Ascending aorta (tissue), 2 donors: ENCODE measurements around the gene DOLK. TPM values are rescaled to one million over a fixed set of nuclear protein-coding genes. Genes with fewer than 3 reads are reported as not detected.
"Not testable (repeated sequence)": the region's sequence is repeated elsewhere in the genome, so short reads cannot be mapped to it uniquely, and the experiment has no call there.

Experiments
- DNase-seq, 2 donors: peaks; one replicate each; pipeline ENCODE4 v3.0.0-alpha.2; 2019; ENCODE audit warnings: low spot score in 2 of 2
- H3K27ac ChIP-seq, 2 donors: fragments of 200-600 bp; sonication (generic); one replicate each; pipeline ENCODE4 v1.5.1; 2016 to 2017; ENCODE audit warnings: mild to moderate bottlenecking in 1 of 2
- H3K27me3 ChIP-seq: fragments of 200-600 bp; sonication (generic); one replicate; pipeline ENCODE4 v1.5.1; 2017
- H3K36me3 ChIP-seq, 2 donors: fragments of 200-600 bp; sonication (generic); one replicate each; pipeline ENCODE4 v1.5.1; 2016
- H3K4me1 ChIP-seq, 2 donors: fragments of 200-600 bp; sonication (generic); one replicate each; pipeline ENCODE4 v1.5.1; 2016 to 2017; ENCODE audit warnings: mild to moderate bottlenecking in 1 of 2
- H3K4me3 ChIP-seq, 2 donors: fragments of 200-600 bp; sonication (generic); one replicate each; pipeline ENCODE4 v1.5.1; 2016 to 2017; ENCODE audit warnings: mild to moderate bottlenecking in 1 of 2
- H3K9me3 ChIP-seq, 2 donors: fragments of 200-600 bp; sonication (generic); one replicate each; pipeline ENCODE4 v1.5.1; 2016
- CTCF ChIP-seq, 3 experiments: fragments of 200-600 bp in 2 of 3; fragments of 450-650 bp in 1 of 3; sonication (generic) in 2 of 3; IDR thresholded peaks; one replicate each; pipeline ENCODE4 v1.5.1; 2016 to 2019; ENCODE audit warnings: antibody characterized with exemption in 3 of 3, mild to moderate bottlenecking in 1 of 3, moderate library complexity in 1 of 3
- intact Hi-C: fragments of 100-400 bp; cut with DNase I; formaldehyde crosslinking; loops from one replicate; pipeline ENCODE4 v1.15.1; 2023
- total RNA-seq: library from RNA; depleted of rRNA; stranded (reverse); fragments of >200 nt; gene quantifications from one replicate; pipeline ENCODE4 v1.1.0, GENCODE V29; 2016

DOLK gene
- total RNA-seq, 1 donor from 2014 or later = 5.0 TPM

DNA sequence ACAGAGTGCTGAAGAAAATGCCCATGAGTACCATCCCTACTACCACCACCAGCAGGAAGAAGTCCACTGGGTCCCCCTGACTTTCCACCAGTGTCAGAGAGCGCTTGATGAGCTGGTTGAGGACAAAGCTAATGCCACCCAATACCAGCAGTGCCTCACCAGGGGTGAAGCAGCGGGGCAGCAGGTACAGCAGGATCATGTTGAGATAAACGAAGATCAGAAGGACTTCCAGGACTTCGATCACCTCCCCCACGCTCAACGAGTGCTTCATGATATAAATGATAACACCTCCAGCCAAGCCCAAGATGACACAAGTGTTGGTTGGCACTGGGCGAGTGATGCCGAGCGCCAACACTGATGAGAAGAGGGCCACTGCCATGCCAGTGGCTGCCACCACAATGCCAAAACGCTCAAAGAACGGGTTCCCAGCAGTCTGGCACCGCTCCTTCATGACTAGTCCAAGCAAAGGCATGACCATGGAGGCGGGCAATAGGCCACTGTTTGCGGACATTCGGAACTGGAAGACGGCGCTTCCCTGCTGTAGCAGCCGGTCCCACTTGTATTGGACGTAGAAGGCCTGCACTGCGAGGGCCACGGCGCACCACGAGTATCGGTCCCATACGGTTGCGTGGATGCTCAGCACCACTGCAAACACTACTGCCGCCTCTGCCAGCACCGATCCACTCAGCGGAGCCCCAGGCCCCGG lies 679 bp downstream of the DOLK start:
- intact Hi-C loops = loop anchor here (1.0 to 5.0 kb wide), 6 partner anchors 24 to 134 kb away; partner anchors contain the start of genes DOLPP1, KYAT1, MIGA2 and SH3GLB2
- Histone ChIP-seq H3K4me3 (peak overlapping the region; percentile 73 to 88), H3K4me1 (peaks cover 5 to 20% of the 10 kb centered on the region in 2 donors), H3K9me3 (no peaks in the 10 kb centered on the region), H3K36me3 (peaks cover 2 to 6% of the 10 kb centered on the region in 2 donors), H3K27ac (peak overlapping the region; percentile 92 to 96), H3K27me3 (no peaks in the 10 kb centered on the region)
- no peak for DNase-seq
- no peak for TF ChIP-seq CTCF (IDR thresholded peaks at IDR 0.05)

DNA sequence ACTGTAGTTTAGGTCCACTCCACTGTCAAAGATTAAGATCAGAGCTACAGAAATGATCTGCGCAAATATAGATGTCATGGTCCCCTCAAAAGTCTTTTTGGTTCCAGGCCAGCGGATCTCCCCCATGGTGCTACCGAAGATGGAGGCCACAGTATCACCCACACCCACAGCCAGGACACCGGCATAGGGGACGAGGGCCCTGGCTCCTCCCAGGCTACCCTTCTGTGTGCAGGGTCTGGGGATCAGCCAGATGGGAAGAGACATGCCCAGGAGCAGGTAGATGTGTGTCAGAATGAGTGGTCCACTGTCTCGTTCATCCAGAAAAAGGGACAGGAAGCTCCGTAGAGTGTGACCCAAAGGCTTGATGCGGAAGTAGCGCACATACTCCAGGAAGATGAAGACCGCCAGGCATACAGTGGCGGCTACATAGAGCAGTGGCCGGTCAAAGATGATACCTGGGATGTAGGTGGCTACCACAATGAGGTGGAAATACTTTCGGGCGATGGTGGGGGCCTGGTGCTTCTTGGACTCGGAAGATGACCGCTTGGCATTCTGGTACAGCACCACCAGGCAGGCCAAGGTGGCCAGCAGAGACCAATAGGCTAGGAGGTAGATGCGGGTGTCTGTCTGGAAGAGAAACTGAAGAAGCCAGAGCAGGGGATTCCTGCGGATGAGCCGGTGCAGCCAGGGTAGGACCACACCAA lies 1.5 kb downstream of the DOLK start:
- Histone ChIP-seq H3K4me1 (peaks cover 5 to 20% of the 10 kb centered on the region in 2 donors), H3K9me3 (no peaks in the 10 kb centered on the region), H3K27ac (no peak overlapping the region), H3K4me3 (peak overlapping the region in 1 of 2 donors; percentile 73), H3K27me3 (no peaks in the 10 kb centered on the region), H3K36me3 (peaks cover 6 to 9% of the 10 kb centered on the region in 2 donors)
- DNase-seq = no peak
- TF ChIP-seq CTCF (IDR thresholded peaks at IDR 0.05) = no peak
- intact Hi-C loops = loop anchor here (2.0 to 5.0 kb wide), 5 partner anchors 23 to 135 kb away; partner anchors contain the start of genes DOLPP1, KYAT1 and SH3GLB2

- H3K4me3 ChIP-seq, H3K36me3 ChIP-seq, H3K27me3 ChIP-seq, H3K27ac ChIP-seq, H3K9me3 ChIP-seq, DNase-seq: not testable (repeated sequence)
- intact Hi-C loops = loop anchor here (5.0 kb wide), 2 partner anchors 62 to 82 kb away; partner anchors contain the start of gene SH3GLB2
- H3K4me1 ChIP-seq = peaks cover 5 to 21% of the 10 kb centered on the region in 2 donors
These were observed 2.4 kb downstream of the DOLK start for GRCh38 chr9:128944966-128945365.

- Histone ChIP-seq H3K4me1 (peaks cover 5 to 21% of the 10 kb centered on the region in 2 donors), H3K36me3 (peaks cover 6 to 9% of the 10 kb centered on the region in 2 donors), H3K27ac (no peak overlapping the region), H3K27me3 (no peaks in the 10 kb centered on the region), H3K4me3 (no peak overlapping the region), H3K9me3 (no peaks in the 10 kb centered on the region)
- DNase-seq = no peak
- intact Hi-C loops = no loop called here
- no peak for TF ChIP-seq CTCF (IDR thresholded peaks at IDR 0.05)
These were observed 3.4 kb downstream of the DOLK start for GRCh38 chr9:128943832-128944620.

DNA sequence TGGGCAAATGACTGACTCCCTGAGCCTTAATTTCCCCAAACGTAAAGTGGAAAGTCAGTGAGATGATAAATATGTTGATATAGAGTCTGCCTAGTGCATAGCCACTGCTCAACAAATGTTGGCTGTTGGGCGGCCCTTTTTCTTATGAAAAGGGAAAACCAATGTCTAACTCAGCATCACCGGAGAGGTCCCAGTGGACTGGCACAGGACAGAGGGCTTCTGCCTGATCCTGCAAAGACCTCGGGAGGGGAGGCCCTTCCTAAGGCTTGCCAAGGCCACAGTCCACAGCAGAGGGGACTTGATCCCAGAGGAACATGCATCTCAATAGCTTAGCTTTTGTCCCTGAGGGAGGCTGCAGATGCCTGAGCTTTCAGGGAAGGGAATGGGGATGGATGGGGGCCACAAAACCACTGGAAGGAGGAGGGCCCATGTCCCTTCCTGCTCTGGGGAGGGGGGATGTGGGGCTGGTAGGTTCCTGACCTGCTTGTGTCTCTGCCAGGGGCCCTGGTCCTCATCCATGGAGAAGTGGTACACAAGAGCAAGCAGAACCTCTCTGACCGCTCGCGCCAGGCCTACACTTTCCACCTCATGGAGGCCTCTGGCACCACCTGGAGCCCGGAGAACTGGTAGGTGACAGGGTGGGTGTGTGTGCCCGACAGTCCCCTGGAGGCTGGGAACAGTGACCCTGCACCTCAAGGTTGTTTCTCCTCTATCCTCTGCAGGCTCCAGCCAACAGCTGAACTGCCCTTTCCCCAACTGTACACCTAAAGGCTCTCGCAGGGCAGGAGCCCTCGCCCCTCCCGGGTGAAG lies 6.3 kb downstream of the DOLK start:
- peaks cover 0 to 6% of the 10 kb centered on the region in 2 donors for H3K4me1 ChIP-seq
- no peak overlapping the region for H3K4me3 ChIP-seq
- H3K27me3 ChIP-seq = no peaks in the 10 kb centered on the region
- intact Hi-C loops = no loop called here
- H3K36me3 ChIP-seq = peaks cover 6 to 12% of the 10 kb centered on the region in 2 donors
- H3K9me3 ChIP-seq = no peaks in the 10 kb centered on the region
- TF ChIP-seq CTCF (IDR thresholded peaks at IDR 0.05) = no peak
- H3K27ac ChIP-seq = peak overlapping the region in 1 of 2 donors; percentile 13
- peak in 1 of 2 donors; percentile 49 for DNase-seq
